ENCODE results near the gene ZNF597.

DNA sequence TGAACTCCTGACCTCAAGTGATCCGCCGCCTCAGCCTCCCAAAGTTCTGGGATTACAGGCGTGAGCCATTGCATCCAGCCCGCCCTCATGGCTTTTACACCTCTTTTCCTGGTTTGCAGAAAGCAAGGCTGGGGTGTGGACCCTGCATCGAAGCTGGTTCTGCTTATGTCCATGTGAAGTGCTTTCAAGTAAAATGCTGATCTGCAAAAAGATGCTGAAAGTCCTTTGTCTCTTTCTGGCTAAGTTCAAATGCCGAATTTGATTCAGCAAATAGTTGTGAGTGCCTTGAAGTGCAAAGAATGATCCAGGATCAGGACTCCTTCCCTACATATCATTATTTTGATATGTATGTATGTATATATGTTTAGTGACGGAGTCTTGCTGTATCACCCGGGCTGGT is 17.3 kb upstream of the ZNF597 start:
- TF ChIP-seq, protein P1, sequence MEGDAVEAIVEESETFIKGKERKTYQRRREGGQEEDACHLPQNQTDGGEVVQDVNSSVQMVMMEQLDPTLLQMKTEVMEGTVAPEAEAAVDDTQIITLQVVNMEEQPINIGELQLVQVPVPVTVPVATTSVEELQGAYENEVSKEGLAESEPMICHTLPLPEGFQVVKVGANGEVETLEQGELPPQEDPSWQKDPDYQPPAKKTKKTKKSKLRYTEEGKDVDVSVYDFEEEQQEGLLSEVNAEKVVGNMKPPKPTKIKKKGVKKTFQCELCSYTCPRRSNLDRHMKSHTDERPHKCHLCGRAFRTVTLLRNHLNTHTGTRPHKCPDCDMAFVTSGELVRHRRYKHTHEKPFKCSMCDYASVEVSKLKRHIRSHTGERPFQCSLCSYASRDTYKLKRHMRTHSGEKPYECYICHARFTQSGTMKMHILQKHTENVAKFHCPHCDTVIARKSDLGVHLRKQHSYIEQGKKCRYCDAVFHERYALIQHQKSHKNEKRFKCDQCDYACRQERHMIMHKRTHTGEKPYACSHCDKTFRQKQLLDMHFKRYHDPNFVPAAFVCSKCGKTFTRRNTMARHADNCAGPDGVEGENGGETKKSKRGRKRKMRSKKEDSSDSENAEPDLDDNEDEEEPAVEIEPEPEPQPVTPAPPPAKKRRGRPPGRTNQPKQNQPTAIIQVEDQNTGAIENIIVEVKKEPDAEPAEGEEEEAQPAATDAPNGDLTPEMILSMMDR (conservative IDR thresholded peaks at IDR 0.05; ENCODE audit: low read length): no peak
- no peak for TF ChIP-seq EZH2phosphoT487 (IDR thresholded peaks at IDR 0.05; ENCODE audit: borderline replicate concordance, low read depth, low read length)
